T-cell (primary cell): Measurements from ENCODE around the gene CALML5. TPM values are rescaled to one million over a fixed set of nuclear protein-coding genes. Genes with fewer than 3 reads are reported as not detected.

Experiments used
- ATAC-seq, 4 experiments: fragments of 200-7000 bp in 3 of 4; fragments of 150-1000 bp in 1 of 4; cut with Tn5 transposase; replicated peaks in 1 of 4; 1 replicate in 3 of 4; 2 replicates in 1 of 4; pipeline ENCODE4 v1.10.0; 2021; ENCODE audit warnings: moderate library complexity in 3 of 4, mild to moderate bottlenecking in 2 of 4, moderate number of reproducible peaks in 1 of 4
- CTCF ChIA-PET, 2 donors: fragments of 300-600 bp; sonication (Branson Sonifier 250); formaldehyde crosslinking; loops; one replicate each; lab custom pipeline; 2022; ENCODE audit warnings: antibody characterized with exemption in 2 of 2; lab: Charles Lee
- POLR2A ChIA-PET, 2 donors: fragments of 300-600 bp; sonication (Branson Sonifier 250); formaldehyde crosslinking; loops; one replicate each; lab custom pipeline; 2022; ENCODE audit warnings: antibody characterized with exemption in 2 of 2; lab: Charles Lee
- DNase-seq, 35 experiments: peaks; one replicate each; pipeline versions ENCODE4 v3.0.0 to v3.0.0-alpha.2; 2013 to 2023
- H3K27ac ChIP-seq: one replicate; pipeline ENCODE4 v1.5.1; 2013; ENCODE audit warnings: low read length
- H3K27me3 ChIP-seq, 2 experiments: replicated peaks in 1 of 2; 1 replicate in 1 of 2; 2 replicates in 1 of 2; pipeline versions ENCODE4 v1.6.1 to v1.7.0; 2013; ENCODE audit warnings: low read length in 1 of 2, mixed read lengths in 1 of 2; ENCODE audit not compliant: control insufficient read depth in 2 of 2, insufficient read depth in 2 of 2; ENCODE audit errors: extremely low read depth in 1 of 2
- H3K36me3 ChIP-seq, 2 donors: 1 replicate in 1 of 2; 2 replicates in 1 of 2; pipeline versions ENCODE4 v1.6.1 to v1.7.0; 2013; ENCODE audit warnings: low read length in 1 of 2; ENCODE audit not compliant: control insufficient read depth in 2 of 2, insufficient read depth in 1 of 2; ENCODE audit errors: extremely low read depth in 1 of 2
- H3K4me1 ChIP-seq, 2 experiments: 1 replicate in 1 of 2; 2 replicates in 1 of 2; pipeline versions ENCODE4 v1.6.1 to v1.7.0; 2013; ENCODE audit warnings: low read length in 2 of 2, mixed read lengths in 1 of 2; ENCODE audit not compliant: insufficient read depth in 2 of 2, control insufficient read depth in 1 of 2; ENCODE audit errors: extremely low read depth in 1 of 2
- H3K4me3 ChIP-seq, 2 donors: 1 replicate in 1 of 2; 2 replicates in 1 of 2; pipeline versions ENCODE4 v1.5.1 to v1.7.0; 2013; ENCODE audit warnings: mild to moderate bottlenecking in 2 of 2, low read length in 1 of 2, moderate library complexity in 1 of 2; ENCODE audit not compliant: control insufficient read depth in 1 of 2; ENCODE audit errors: extremely low read depth in 1 of 2
- H3K9me3 ChIP-seq: 2 replicates; pipeline ENCODE4 v1.7.0; 2013
- H3K27ac Mint-ChIP-seq, 2 donors: one replicate each; pipeline ENCODE4 v1.8.0; 2020 to 2021; ENCODE audit warnings: mild to moderate bottlenecking in 2 of 2, mixed read lengths in 2 of 2
- H3K27me3 Mint-ChIP-seq, 2 donors: one replicate each; pipeline ENCODE4 v1.8.0; 2021 to 2022; ENCODE audit warnings: mixed read lengths in 2 of 2
- H3K36me3 Mint-ChIP-seq: one replicate; pipeline ENCODE4 v1.8.0; 2021; ENCODE audit warnings: mixed read lengths
- H3K4me1 Mint-ChIP-seq, 3 donors: one replicate each; pipeline ENCODE4 v1.8.0; 2020 to 2022; ENCODE audit warnings: mixed read lengths in 3 of 3, mild to moderate bottlenecking in 1 of 3
- H3K4me3 Mint-ChIP-seq, 3 donors: one replicate each; pipeline ENCODE4 v1.8.0; 2020 to 2022; ENCODE audit warnings: mild to moderate bottlenecking in 3 of 3, mixed read lengths in 3 of 3, moderate library complexity in 3 of 3
- H3K9me3 Mint-ChIP-seq, 3 donors: one replicate each; pipeline ENCODE4 v1.8.0; 2020 to 2022; ENCODE audit warnings: mixed read lengths in 3 of 3
- WGBS: methylation state at CpG from one replicate; pipeline ENCODE4 v1.1.5; 2013; ENCODE audit warnings: missing lambda C conversion rate; ENCODE audit not compliant: insufficient coverage; 5-methylcytosine and 5-hydroxymethylcytosine counted together
- total RNA-seq, 35 experiments: library from RNA in 6 of 35; stranded (reverse) in 6 of 35; fragments of 120-200 nt in 1 of 35; gene quantifications; one replicate each; pipeline versions ENCODE4 v1.2.1 to v1.2.4 and lab custom pipeline; 2013 to 2026

Gene CALML5
- total RNA-seq, 5 donors from 2014 or later (not counting 1 experiment from before 2014, with no cell fraction given), result not detected

DNA sequence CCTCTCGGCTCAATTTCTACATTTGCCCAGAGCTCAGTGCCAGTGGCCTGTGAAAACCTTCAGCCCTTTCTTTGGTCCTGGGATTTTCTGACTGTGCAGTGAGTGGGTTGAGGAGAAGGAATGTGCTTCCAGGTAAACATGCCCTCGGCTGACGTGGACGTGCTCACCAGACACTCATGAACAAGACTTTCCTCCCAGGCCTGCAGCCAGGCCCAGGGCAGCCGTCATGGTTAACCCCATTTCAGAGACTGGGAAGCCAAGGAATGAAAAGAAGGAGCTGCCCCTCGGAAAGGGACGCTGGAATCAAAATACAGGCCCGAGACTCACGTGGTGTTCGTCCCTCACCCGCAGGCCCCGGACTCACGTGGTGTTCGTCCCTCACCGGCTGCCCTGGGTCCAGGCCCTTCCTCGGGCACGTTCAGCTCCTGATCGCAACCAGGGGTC is 8.8 kb upstream of the CALML5 start:
- Mint-ChIP-seq H3K4me1 (peaks cover 5 to 19% (median 11%) of the 10 kb centered on the region in 3 donors), H3K27me3 (peaks cover 9 to 21% of the 10 kb centered on the region in 2 donors), H3K9me3 (no peaks in the 10 kb centered on the region), H3K36me3 (no peaks in the 10 kb centered on the region), H3K4me3 (no peak overlapping the region), H3K27ac (no peak overlapping the region)
- ChIA-PET POLR2A (no interaction called here), CTCF (no interaction called here)
- Histone ChIP-seq H3K4me3 (no peak overlapping the region), H3K27me3 (peaks cover 0 to 30% of the 10 kb centered on the region in 2 experiments), H3K36me3 (no peaks in the 10 kb centered on the region), H3K27ac (no peak overlapping the region), H3K4me1 (peaks cover under 1 to 9% of the 10 kb centered on the region in 2 experiments), H3K9me3 (no peaks in the 10 kb centered on the region)
- ATAC-seq (no peak), DNase-seq (no peak)
- WGBS, result 87% methylated on average over 15 of the region's 18 CpGs

DNA sequence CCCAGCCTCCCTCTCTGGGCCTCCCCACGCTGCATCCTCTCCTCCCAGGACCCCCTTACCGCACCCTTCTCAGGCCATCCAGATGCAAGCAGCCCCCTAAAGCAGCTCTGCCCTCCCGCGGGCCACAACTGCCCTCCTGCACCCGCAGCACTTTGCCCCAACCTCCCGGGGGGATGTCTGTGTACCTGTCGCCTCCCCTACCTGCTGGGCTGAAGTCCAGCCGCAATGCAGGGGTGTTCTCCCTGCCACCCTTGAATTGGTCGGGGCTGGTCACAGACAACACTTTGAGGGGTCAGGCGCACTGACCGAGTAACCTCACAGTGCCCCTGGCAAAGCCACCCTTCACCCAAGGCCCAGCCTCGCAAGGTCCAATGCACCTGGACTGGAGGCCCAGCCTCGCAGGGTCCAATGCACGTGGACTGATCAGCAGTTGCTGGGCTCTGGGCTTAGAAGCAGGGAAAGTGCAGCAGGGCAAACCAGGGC is 8.3 kb upstream of the CALML5 start:
- Histone ChIP-seq H3K27ac (no peak overlapping the region), H3K36me3 (no peaks in the 10 kb centered on the region), H3K4me1 (peaks cover 0 to 4% of the 10 kb centered on the region in 2 experiments), H3K27me3 (peaks cover 0 to 28% of the 10 kb centered on the region in 2 experiments), H3K4me3 (no peak overlapping the region), H3K9me3 (no peaks in the 10 kb centered on the region)
- Mint-ChIP-seq H3K4me3 (no peak overlapping the region), H3K9me3 (no peaks in the 10 kb centered on the region), H3K27ac (no peak overlapping the region), H3K27me3 (peaks cover 13 to 23% of the 10 kb centered on the region in 2 donors), H3K36me3 (no peaks in the 10 kb centered on the region), H3K4me1 (peaks cover under 1 to 16% (median 6%) of the 10 kb centered on the region in 3 donors)
- CTCF ChIA-PET, result no interaction called here
- POLR2A ChIA-PET, result no interaction called here
- DNase-seq (no peak), ATAC-seq (no peak)
- 93% methylated on average over 14 of the region's 14 CpGs for WGBS

DNA sequence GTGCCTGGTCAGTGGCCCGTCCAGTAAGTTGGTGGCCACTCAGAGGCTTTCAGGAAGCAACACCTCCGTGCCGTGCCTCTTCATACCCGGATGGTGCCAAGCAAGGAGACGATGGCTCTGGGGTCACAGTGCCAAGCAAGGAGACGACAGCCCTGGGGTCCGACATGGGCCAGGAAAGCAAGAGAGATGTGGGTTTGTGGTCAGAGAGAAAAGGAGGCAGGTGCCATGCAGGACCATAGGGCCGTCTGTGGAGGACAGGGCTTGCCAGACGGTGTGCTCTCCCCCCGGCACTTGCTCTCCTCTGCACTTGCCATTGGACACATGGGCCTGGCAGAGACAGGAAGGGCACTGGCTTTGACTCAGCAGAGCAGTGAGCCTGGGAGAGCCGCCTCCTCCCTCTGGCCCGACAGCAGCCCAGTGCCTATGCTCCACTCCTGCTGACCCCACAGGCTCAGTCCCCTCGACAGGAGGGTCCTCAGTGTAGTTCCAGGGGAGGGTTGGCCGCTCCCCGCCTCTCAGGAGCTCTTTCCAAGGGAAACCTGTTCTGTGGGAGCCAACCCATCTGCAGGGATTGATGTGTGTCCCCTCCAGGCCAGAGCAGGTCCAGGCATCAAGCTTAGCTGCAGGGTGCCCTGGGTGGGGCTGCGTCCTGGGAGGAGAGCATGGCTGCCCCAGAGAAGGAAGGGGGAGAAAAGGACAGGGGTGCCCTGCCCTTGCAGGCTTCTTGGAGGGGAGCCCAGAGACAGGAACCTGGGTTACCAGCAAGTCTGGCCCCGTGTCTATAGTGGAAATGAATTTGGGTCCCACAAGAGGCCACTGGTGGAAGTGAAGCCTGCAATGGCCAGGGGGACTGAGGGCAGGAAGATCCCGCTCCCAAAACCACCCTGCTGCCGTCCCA is 7.6 kb upstream of the CALML5 start:
- no peak overlapping the region for H3K27ac Mint-ChIP-seq
- H3K4me1 ChIP-seq, result no peaks in the 10 kb centered on the region

DNA sequence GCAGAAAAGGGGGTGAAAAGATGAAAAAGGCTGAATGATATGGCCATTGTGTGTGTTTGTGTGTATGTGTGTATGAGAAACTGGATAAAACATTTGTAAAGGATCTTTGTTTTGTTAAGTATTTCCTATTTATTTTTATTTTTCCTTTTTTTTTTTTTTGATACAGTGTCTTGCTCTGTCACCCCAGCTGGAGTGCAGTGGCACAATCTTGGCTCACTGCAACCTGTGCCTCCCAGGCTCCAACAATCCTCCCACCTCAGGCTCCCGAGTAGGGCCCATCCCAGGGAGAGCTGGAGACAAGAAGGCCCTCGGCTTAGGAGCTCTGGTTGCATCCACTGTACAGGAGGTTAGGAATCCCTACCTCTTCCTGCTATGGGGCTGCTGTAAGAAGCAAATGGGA is 6.9 kb upstream of the CALML5 start:
- ChIA-PET POLR2A (no interaction called here), CTCF (no interaction called here)
- no peaks in the 10 kb centered on the region for H3K36me3 Mint-ChIP-seq
- no peak for DNase-seq
- Histone ChIP-seq H3K36me3 (no peaks in the 10 kb centered on the region), H3K27me3 (peaks cover 0 to 25% of the 10 kb centered on the region in 2 experiments), H3K9me3 (no peaks in the 10 kb centered on the region), H3K4me1 (no peaks in the 10 kb centered on the region), H3K4me3 (no peak overlapping the region), H3K27ac (no peak overlapping the region)
- no CpG with 5 or more reads among the region's 2 CpGs for WGBS
- no peak for ATAC-seq
- peaks cover 0 to 8% (median 0%) of the 10 kb centered on the region in 3 donors for H3K4me1 Mint-ChIP-seq
- H3K27me3 Mint-ChIP-seq, result peaks cover 8 to 17% of the 10 kb centered on the region in 2 donors
- H3K4me3 Mint-ChIP-seq, result no peak overlapping the region
- no peak overlapping the region for H3K27ac Mint-ChIP-seq
- no peaks in the 10 kb centered on the region for H3K9me3 Mint-ChIP-seq

More for the DNA sequence above, 7.6 kb upstream of the CALML5 start:
- H3K36me3 Mint-ChIP-seq, result no peaks in the 10 kb centered on the region
- Histone ChIP-seq H3K27me3 (peaks cover 0 to 27% of the 10 kb centered on the region in 2 experiments), H3K27ac (no peak overlapping the region), H3K36me3 (no peaks in the 10 kb centered on the region), H3K9me3 (no peaks in the 10 kb centered on the region), H3K4me3 (no peak overlapping the region)
- no peak for ATAC-seq
- no peaks in the 10 kb centered on the region for H3K9me3 Mint-ChIP-seq
- 85% methylated on average over 17 of the region's 19 CpGs for WGBS
- no peak overlapping the region for H3K4me3 Mint-ChIP-seq
- peaks cover 9 to 18% of the 10 kb centered on the region in 2 donors for H3K27me3 Mint-ChIP-seq
- peaks cover 0 to 10% (median under 1%) of the 10 kb centered on the region in 3 donors for H3K4me1 Mint-ChIP-seq
- ChIA-PET CTCF (no interaction called here), POLR2A (no interaction called here)
- DNase-seq, result no peak

DNA sequence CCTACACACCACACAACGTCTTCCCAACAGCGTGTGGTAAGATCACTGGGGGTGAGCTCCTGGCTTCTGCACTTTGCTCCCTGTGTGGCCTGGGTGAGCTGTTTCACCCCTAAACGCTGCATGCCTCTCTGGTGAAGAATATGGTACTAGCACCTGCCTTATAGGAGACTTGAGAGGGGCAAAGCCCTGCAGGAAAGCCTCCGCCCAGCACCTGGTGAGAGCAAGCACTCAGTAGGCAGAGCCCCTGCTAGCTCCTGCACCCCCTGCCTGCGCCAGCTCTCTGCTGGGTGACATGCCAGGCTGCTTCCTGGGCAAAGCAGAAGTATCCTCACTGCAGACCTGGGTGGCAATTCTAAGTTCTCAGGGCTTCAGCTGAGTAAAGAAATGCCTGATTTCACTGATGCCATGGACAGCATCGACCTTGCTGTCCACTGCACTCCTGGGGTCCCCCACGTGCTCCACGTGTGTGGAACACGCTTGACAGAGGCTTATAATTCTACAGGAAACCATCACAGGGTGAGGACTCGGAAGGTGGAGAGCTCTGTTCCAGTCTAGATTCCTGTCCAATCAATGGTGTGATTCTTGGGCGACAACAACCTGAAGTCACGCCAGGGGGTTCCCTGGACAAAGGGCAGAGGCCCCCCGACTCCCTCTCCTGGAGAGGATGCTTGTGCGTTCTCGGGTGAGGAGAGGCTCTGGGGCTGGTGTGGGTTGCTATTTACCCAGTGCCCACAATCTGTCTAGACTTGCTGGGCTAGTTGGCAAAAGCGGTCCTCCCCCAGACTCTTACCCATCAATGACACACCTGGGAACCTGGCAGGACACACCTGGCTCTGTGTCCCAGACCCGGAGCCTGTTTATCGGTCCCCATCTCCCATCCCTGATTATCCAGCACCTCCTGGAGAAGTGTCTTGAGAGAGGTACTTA is 5.0 kb upstream of the CALML5 start:
- peaks cover 0 to 8% (median 0%) of the 10 kb centered on the region in 3 donors for H3K4me1 Mint-ChIP-seq
- Histone ChIP-seq H3K27ac (no peak overlapping the region), H3K36me3 (no peaks in the 10 kb centered on the region), H3K27me3 (peaks cover 0 to 36% of the 10 kb centered on the region in 2 experiments), H3K4me3 (no peak overlapping the region), H3K4me1 (no peaks in the 10 kb centered on the region), H3K9me3 (no peaks in the 10 kb centered on the region)
- no peaks in the 10 kb centered on the region for H3K9me3 Mint-ChIP-seq
- ATAC-seq (peak in 1 of 4 experiments; percentile 42), DNase-seq (no peak)
- WGBS, result 59% methylated on average over 10 of the region's 18 CpGs
- ChIA-PET POLR2A (interaction anchor here in 1 of 2 donors (0.7 kb wide), 1 partner anchor 27 kb away, joined by 4 read pairs; no protein-coding TSS in a partner anchor), CTCF (no interaction called here)
- H3K27me3 Mint-ChIP-seq, result peaks cover 8 to 17% of the 10 kb centered on the region in 2 donors
- H3K4me3 Mint-ChIP-seq, result no peak overlapping the region
- H3K27ac Mint-ChIP-seq, result no peak overlapping the region
- no peaks in the 10 kb centered on the region for H3K36me3 Mint-ChIP-seq

DNA sequence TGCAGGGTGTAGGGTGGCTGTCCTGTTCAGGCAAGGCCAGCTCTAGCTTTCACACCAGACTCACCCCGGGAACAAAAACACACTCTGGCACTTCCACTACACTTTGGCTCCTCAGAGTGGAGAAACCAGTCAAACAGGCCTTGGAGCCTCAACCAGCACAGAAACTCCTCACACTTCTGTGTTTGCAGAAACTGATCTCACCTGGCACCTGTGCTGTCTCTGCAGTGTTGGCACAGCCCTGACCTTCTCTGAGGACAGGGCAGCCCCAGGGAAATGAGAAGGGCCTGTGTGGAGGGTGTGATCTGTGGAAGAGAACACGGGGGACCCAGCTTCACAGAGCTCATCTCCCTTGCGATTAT is 4.1 kb upstream of the CALML5 start:
- Mint-ChIP-seq H3K27ac (no peak overlapping the region), H3K27me3 (peaks cover 8 to 17% of the 10 kb centered on the region in 2 donors), H3K9me3 (no peaks in the 10 kb centered on the region), H3K36me3 (no peaks in the 10 kb centered on the region), H3K4me3 (no peak overlapping the region), H3K4me1 (peaks cover 0 to 8% (median 0%) of the 10 kb centered on the region in 3 donors)
- ChIA-PET POLR2A (no interaction called here), CTCF (no interaction called here)
- ATAC-seq, result no peak
- no peaks in the 10 kb centered on the region for H3K36me3 ChIP-seq
- no peak overlapping the region for H3K27ac ChIP-seq
- H3K4me3 ChIP-seq, result no peak overlapping the region
- H3K27me3 ChIP-seq, result peaks cover 0 to 37% of the 10 kb centered on the region in 2 experiments
- DNase-seq, result no peak
- no peaks in the 10 kb centered on the region for H3K4me1 ChIP-seq
- WGBS, result 51% methylated on average over 2 of the region's 3 CpGs
- no peaks in the 10 kb centered on the region for H3K9me3 ChIP-seq
